ENCODE measurements around the gene RSBN1. TPM values are rescaled to one million over a fixed set of nuclear protein-coding genes. Genes with fewer than 3 reads are reported as not detected.
A peak's percentile ranks its signal among the peaks of the same experiment; 100 is the strongest.
"Not testable (repeated sequence)": the region's sequence is repeated elsewhere in the genome, so short reads cannot be mapped to it uniquely, and the experiment has no call there.

Gene RSBN1
- total and polyA plus RNA-seq, 9 of the 15 experiments (the other 6 are each of a cell fraction or from before 2014, with no cell fraction given) = 4.5 to 24.3 (median 13.0) TPM

GRCh38 chr1:113753333-113753732, 58.9 kb downstream of the RSBN1 start:
- H4K20me1 ChIP-seq (replicated peaks; ENCODE audit: control insufficient read depth, insufficient read depth, low read length); H3K27me3 ChIP-seq (ENCODE audit: control insufficient read depth in 2 of 2, insufficient read depth in 2 of 2, low read length in 2 of 2); in situ Hi-C loops (cut with MboI); H3K9me1 ChIP-seq (ENCODE audit: control insufficient read depth, insufficient read depth, low read length); BruUV-seq (replicated peaks); H3K27ac ChIP-seq (ENCODE audit: extremely low read depth, low read depth, low read length); ATAC-seq; H3K9me3 ChIP-seq (replicated peaks; ENCODE audit: control insufficient read depth, insufficient read depth, low read depth, low read length); FAIRE-seq; H2AFZ ChIP-seq (ENCODE audit: low read depth, low read length); H3K4me3 ChIP-seq; H3K9ac ChIP-seq (ENCODE audit: insufficient read depth in 1 of 2, low read depth in 2 of 2, low read length in 2 of 2); H3K4me2 ChIP-seq (ENCODE audit: insufficient read depth, low read length); CTCF ChIA-PET (ENCODE audit: low intra/inter-chr PET ratio); DNase-seq (ENCODE audit: extremely low read depth in 1 of 4, low spot score in 3 of 4); TF ChIP-seq NR2C2 (tag; IDR thresholded peaks at IDR 0.05): not testable (repeated sequence)
- intact Hi-C loops (cut with micrococcal nuclease) = loop anchor here (10.0 kb wide), 1 partner anchor 181 kb away; no protein-coding TSS in a partner anchor
- H3K79me2 ChIP-seq (ENCODE audit: control insufficient read depth, insufficient read depth, low read length) = peaks cover 28% of the 10 kb centered on the region
- 0 out of 2 replicates have a peak, but pooled peaks have one; percentile 28 for TF ChIP-seq NR2C2 (CRISPR knock-in tag; IDR thresholded peaks at IDR 0.05)
- H3K4me1 ChIP-seq (replicated peaks in 1 of 2; ENCODE audit: control insufficient read depth in 2 of 2, insufficient read depth in 2 of 2, low read length in 2 of 2) = peaks cover 5 to 14% of the 10 kb centered on the region in 2 experiments
- POLR2A ChIA-PET = interaction anchor here (0.7 to 1.1 kb wide), 2 partner anchors 10 to 16 kb away, joined by 4 read pairs; no protein-coding TSS in a partner anchor
- H3K36me3 ChIP-seq (ENCODE audit: control insufficient read depth, insufficient read depth, low read length) = peaks cover 49% of the 10 kb centered on the region; the same call in 2 of the 3 replicates
- 91% methylated on average over 6 of the region's 6 CpGs for WGBS (ENCODE audit: insufficient coverage, low coverage, missing lambda C conversion rate)

GRCh38 chr1:113751516-113751915, 60.8 kb downstream of the RSBN1 start:
- no TSS peak for BruUV-seq (replicated peaks)
- Histone ChIP-seq H3K27ac (ENCODE audit: extremely low read depth, low read depth, low read length) (no peak overlapping the region), H3K36me3 (ENCODE audit: control insufficient read depth, insufficient read depth, low read length) (peaks cover 58% of the 10 kb centered on the region; the same call in 2 of the 3 replicates), H3K79me2 (ENCODE audit: control insufficient read depth, insufficient read depth, low read length) (peaks cover 11% of the 10 kb centered on the region), H2AFZ (ENCODE audit: low read depth, low read length) (no peak overlapping the region), H3K9ac (ENCODE audit: insufficient read depth in 1 of 2, low read depth in 2 of 2, low read length in 2 of 2) (no peak overlapping the region), H3K4me1 (replicated peaks in 1 of 2; ENCODE audit: control insufficient read depth in 2 of 2, insufficient read depth in 2 of 2, low read length in 2 of 2) (peaks cover 3 to 6% of the 10 kb centered on the region in 2 experiments; a peak in 4 of 5 replicates), H3K4me3 (no peak overlapping the region), H4K20me1 (replicated peaks; ENCODE audit: control insufficient read depth, insufficient read depth, low read length) (no peaks in the 10 kb centered on the region), H3K9me1 (ENCODE audit: control insufficient read depth, insufficient read depth, low read length) (no peaks in the 10 kb centered on the region), H3K9me3 (replicated peaks; ENCODE audit: control insufficient read depth, insufficient read depth, low read depth, low read length) (no peaks in the 10 kb centered on the region), H3K27me3 (ENCODE audit: control insufficient read depth in 2 of 2, insufficient read depth in 2 of 2, low read length in 2 of 2) (no peaks in the 10 kb centered on the region), H3K4me2 (ENCODE audit: insufficient read depth, low read length) (no peak overlapping the region)
- ChIA-PET CTCF (ENCODE audit: low intra/inter-chr PET ratio) (no interaction called here), POLR2A (interaction anchor here (1.0 kb wide), 1 partner anchor 10 kb away, joined by 5 read pairs; no protein-coding TSS in a partner anchor)
- no peak for TF ChIP-seq BRD9 (IDR thresholded peaks at IDR 0.05; ENCODE audit: low read depth, partially characterized antibody)
- TF ChIP-seq RHOXF2B (CRISPR knock-in tag; conservative IDR thresholded peaks at IDR 0.05) = no peak
- in situ Hi-C loops (cut with MboI) (no loop called here), intact Hi-C loops (cut with micrococcal nuclease) (loop anchor here (10.0 kb wide), 1 partner anchor 183 kb away; no protein-coding TSS in a partner anchor)
- FAIRE-seq = no peak
- ATAC-seq = no peak
- 94% methylated on average over 1 of the region's 1 CpG for WGBS (ENCODE audit: insufficient coverage, low coverage, missing lambda C conversion rate)
- no peak for DNase-seq (ENCODE audit: extremely low read depth in 1 of 4, low spot score in 3 of 4)
